ENCODE results near the gene ZNF41.

ZNF41 gene

DNA sequence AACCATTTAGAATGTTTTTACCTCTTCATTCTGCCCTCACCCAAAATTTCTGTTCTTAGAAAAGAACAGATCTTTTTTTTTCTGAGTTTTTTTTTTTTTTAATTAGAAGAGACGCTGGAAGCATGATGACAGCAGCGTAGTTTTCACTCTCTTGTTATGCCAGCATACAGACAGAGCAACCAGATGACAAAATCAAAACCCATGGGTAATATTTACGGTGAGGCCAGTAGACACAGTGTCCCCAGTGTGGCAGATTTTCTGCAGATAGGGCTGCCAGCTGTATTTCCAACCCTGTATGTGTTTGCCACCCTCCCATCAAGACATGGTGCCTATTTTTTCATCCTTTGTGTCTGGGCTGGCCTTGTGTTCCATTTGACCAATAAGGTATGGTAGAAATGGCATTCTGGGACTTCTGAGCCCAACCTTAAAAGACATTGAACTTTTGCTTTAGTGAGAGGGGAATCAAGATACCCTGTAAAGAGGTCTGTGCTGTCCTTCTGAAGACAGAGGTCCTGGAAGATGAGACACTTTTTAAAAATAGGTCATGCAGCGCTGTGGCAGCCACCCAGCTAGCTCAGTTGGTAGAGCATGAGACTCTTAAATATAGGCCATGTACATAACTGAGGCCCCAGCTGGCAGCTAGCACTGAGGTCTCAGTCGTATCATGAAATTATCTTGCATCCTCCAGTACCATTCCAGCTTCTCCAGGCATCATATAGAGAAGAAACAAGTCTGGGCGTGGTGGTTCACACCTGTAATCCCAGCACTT is 6.7 kb upstream of the ZNF41 start:
- no peak for DNase-seq

DNA sequence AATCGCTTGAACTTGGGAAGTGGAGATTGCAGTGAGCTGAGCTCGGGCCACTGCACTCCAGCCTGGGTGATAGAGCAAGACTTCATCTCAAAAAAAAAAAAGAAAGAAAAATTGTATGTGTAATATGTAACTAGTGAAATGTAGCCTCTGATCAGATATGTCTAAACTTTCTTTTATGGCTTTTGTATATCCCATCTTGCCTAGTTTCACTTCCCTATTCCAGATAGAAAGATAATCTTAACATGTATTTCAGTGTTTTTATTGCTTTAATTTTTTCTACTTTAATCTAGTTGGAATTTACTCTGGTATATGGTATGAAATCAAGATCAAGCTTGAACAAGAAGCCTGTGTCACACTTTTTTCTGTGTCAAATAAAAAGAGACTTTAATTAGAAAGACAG is 1.9 kb upstream of the ZNF41 start:
- DNase-seq = no peak

- no peak for DNase-seq
Observed at GRCh38 chrX:47483306-47484268, 565 bp upstream of the ZNF41 start.

DNA sequence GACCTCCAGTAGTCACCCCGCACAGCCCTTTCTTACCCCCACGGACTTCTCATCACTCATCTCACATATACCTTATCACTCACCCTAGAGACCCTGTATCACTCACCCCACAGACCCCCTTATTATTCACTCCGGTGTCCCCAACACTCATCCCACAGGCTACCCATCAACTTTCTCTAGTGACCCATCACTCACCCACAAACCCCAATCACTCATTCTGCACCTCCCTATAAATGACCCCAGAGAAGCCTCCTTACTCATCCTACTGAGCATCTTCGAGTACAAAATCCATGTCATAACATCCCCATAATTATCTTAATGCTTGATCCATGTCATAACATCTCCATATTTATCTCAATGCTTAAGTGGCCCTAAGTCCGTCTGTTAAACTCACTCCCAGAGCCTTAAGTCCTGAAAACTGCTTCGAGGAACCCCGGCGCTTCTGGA is 934 bp downstream of the ZNF41 start:
- no peak for DNase-seq

DNA sequence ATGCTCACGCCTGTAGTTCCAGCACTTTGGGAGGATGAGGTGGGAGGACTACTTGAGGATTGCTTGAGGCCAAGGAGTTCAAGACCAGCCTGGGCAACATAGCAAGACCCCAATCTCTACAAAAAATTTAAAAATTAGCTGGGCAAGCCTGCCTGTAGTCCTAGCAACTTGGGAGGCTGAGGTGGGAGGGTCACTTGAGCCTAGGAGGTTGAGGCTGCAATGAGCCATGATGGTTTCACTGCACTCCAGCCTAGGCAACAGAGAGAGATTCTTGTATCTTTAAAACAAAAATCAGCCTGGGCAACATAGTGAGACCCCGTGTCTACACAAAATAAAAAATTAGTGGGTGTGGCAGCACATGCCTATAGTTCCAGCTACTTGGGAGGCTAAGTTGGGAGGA is 1.9 kb downstream of the ZNF41 start:
- no peak for DNase-seq

DNA sequence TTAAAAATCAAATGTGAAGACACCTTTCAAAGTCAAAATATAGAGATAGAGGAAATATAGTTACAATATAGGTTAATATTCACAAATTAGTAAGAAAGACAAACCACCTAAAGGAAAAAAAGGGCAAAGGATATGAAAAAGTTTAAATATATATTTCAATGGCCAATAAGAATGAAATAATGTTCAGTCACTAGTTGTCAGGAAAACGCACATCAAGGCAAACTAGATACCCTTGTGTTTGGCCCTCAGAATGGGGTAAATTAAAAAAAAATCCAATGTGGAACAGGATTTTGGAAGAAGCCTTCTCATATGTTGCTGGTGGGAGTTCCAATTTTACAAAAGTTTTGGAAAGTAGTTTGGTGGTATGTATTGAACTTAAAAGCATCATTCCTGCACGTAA is 2.4 kb downstream of the ZNF41 start:
- DNase-seq = no peak

GRCh38 chrX:47475476-47475875 is 7.5 kb downstream of the ZNF41 start:
- DNase-seq = no peak

- DNase-seq = no peak
Observed at GRCh38 chrX:47467106-47467505, 15.9 kb downstream of the ZNF41 start.

- no peak for DNase-seq
Observed at GRCh38 chrX:47460561-47460960, 22.5 kb downstream of the ZNF41 start.

DNA sequence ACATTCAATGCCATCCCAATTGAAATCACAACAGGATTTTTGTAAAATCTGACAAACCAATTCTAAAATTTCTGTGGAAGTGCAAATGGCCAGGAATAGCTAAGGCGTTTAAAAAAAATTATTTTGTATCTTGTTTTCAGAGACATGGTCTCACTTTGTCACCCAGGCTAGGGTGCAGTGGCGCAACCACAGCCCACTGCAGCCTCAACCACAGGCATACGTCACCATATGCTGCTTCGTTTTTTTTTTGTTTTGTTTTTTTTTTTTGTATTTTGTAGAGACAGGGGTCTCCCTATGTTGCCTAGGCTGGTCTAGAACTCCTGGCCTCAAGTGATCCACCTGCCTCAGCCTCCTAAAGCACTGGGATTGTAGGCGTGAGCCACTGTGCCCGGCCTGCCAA is 24.5 kb downstream of the ZNF41 start:
- DNase-seq = peak; percentile 8

GRCh38 chrX:47456080-47456479 is 26.9 kb downstream of the ZNF41 start:
- no peak for DNase-seq

GRCh38 chrX:47452112-47452511 is 30.9 kb downstream of the ZNF41 start:
- DNase-seq = no peak

DNA sequence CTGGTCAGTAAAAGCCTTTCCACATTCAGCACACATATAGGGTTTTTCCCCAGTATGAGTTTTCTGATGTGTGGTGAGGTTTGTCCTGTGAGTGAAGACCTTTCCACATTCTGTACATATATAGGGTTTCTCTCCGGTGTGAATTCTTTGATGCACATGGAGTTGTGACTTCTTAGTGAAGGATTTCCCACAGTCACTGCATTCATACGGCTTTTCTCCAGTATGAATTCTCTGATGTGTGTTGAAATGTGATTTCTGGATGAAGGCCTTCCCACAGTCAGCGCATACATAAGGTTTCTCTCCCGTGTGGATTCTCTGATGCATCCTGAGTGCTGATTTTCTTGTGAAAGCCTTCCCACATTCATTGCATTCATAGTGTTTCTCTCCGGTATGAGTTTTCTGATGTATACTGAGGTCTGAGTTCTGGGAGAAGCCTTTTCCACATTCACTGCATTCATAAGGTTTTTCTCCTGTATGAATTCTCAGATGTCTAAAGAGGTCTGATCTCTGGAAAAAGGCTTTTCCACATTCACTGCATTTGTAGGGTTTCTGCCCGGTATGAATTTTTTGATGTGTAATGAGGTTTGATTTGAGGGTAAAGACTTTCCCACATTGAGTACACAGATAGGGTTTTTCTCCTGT is 34.7 kb downstream of the ZNF41 start:
- DNase-seq = no peak

DNA sequence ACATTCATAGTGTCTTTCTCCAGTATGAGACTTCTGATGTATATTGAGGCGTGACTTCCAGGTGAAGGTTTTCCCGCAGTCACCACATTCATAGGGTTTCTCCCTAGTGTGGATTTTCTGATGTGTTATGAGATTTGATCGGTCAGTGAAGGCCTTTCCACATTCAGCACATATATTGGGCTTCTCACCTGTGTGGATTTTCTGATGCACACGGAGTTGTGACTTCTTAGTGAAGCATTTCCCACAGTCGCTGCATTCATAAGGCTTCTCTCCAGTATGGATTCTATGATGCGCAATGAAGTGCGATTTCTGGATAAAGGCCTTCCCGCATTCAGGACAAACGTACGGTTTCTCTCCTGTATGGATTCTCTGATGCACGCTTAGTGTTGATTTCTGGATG is 35.4 kb downstream of the ZNF41 start:
- DNase-seq = no peak

DNA sequence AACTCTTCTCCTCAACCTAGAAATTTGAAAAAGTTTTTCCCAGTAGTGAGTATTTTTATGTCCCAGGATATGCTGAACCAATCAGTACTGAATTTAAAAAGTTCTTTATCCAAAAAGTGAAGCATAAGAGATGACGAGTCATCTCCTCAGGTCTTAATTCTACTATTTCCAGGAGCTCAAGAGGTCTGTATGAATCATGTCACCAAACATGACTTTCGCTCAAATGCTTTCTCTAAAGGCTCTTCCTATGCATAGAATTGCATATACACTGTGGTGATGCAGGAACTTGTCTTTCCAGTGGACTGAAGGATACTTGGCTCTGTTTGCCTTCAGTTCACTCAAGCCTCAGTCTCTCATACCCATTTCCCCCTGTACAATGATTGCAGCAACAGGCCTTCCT is 36.1 kb downstream of the ZNF41 start:
- DNase-seq = no peak

DNA sequence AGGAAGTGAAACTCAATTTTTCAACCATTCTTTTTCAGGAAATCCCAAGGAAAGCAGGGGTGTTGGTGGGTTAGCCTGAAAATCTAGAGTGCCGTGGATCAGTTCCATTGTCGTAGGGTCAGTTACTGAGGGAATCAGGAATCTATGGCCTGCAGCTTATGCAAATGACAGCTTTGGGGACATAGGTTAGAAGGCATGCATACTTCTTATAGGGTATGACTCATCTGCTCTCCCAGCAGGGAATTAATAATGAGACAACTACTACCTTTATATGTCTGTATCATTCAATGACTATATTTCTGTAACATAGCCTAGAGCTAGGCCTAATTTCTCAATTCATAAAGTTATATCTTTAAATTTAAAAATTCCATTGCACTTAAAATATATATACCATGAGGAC is 36.6 kb downstream of the ZNF41 start:
- DNase-seq = no peak

GRCh38 chrX:47430925-47431324 is 52.1 kb downstream of the ZNF41 start:
- DNase-seq = no peak

DNA sequence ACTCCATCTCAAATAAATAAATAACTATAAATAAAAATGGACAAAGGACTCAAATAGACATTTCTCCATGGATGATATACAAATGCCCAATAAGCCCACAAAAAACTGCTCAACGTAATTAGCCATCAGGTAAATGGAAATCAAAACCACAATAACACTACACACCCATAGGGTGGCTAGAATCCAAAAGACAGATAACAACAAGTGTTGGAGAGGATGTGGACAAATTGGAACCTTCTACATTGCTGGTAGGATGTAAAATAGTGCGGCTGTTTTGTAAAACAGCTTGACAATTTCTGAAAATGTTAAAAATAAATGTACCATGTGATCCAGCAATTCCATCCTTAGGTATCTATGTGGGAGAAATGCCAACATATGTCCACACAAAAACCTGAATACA is 60.6 kb downstream of the ZNF41 start:
- DNase-seq = no peak

- DNase-seq = no peak
Observed at GRCh38 chrX:47420962-47421361, 62.1 kb downstream of the ZNF41 start.

DNA sequence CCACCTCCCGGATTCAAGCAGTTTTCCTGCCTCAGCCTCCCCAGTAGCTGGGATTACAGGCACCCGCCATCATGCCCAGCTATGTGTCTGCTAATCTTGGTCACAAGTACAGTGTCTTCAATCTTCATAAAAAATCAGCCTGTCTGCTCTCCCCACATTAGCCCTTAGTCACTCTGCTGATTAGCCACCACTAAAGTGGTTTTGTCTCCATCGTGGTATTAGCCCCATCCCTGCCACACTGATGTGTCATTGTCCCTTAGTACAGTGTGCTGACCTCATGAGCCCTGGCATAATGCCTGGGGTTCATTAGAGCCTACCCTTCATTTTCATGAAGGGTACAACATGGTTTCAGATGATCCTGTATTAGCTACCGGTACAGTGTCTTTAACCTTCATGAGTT is 62.8 kb downstream of the ZNF41 start:
- no peak for DNase-seq

DNA sequence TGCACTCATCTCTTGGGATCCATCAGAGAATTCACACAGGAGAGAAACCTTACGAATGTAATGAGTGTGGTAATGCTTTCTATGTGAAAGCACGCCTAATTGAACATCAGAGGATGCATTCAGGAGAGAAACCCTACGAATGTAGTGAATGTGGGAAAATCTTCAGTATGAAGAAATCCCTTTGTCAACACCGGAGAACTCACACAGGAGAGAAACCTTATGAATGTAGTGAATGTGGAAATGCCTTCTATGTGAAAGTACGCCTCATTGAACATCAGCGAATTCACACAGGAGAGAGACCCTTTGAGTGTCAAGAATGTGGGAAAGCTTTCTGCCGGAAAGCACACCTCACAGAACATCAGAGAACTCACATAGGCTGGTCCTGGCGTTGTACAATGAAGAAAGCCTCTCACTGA is 69.8 kb downstream of the ZNF41 start:
- no peak for DNase-seq
